Activated B cell treated with CpG ODN at 0.5 μM for 24 hours (primary cell): ENCODE measurements around the gene PGBD5. TPM values are rescaled to one million over a fixed set of nuclear protein-coding genes. Genes with fewer than 3 reads are reported as not detected.

Source experiments
- ATAC-seq: fragments of 200-7000 bp; cut with Tn5 transposase; one replicate; pipeline ENCODE4 v1.10.0; 2021; ENCODE audit warnings: low read depth, mild to moderate bottlenecking, moderate library complexity
- CTCF ChIA-PET: fragments of 350-600 bp; sonication (Branson Sonifier 250); formaldehyde crosslinking; loops from one replicate; lab custom pipeline; 2021; ENCODE audit warnings: antibody characterized with exemption; lab: Charles Lee
- POLR2A ChIA-PET: fragments of 350-600 bp; sonication (Branson Sonifier 250); formaldehyde crosslinking; loops from one replicate; lab custom pipeline; 2021; ENCODE audit warnings: antibody characterized with exemption; lab: Charles Lee
- DNase-seq: peaks from one replicate; pipeline ENCODE4 v3.0.0; 2022
- H3K27ac Mint-ChIP-seq: one replicate; pipeline ENCODE4 v1.8.0; 2020; ENCODE audit warnings: mixed read lengths
- H3K27me3 Mint-ChIP-seq: one replicate; pipeline ENCODE4 v1.8.0; 2021; ENCODE audit warnings: mixed read lengths
- H3K36me3 Mint-ChIP-seq: one replicate; pipeline ENCODE4 v1.8.0; 2021; ENCODE audit warnings: low read depth, mixed read lengths
- H3K4me1 Mint-ChIP-seq: one replicate; pipeline ENCODE4 v1.8.0; 2021; ENCODE audit warnings: mixed read lengths
- H3K4me3 Mint-ChIP-seq: one replicate; pipeline ENCODE4 v1.8.0; 2020; ENCODE audit warnings: mild to moderate bottlenecking, mixed read lengths
- H3K9me3 Mint-ChIP-seq: one replicate; pipeline ENCODE4 v1.8.0; 2020; ENCODE audit warnings: mixed read lengths
- CTCF ChIP-seq: fragments of 200-600 bp; IDR thresholded peaks from one replicate; pipeline ENCODE4 v1.8.0; 2022; ENCODE audit warnings: antibody characterized with exemption, mild to moderate bottlenecking
- intact Hi-C: fragments of 100-400 bp; cut with micrococcal nuclease; formaldehyde crosslinking; loops from one replicate; pipeline ENCODE4 v1.15.1; 2024
- total RNA-seq: library from RNA; stranded (reverse); gene quantifications from 2 replicates; pipeline ENCODE4 v1.2.3, GENCODE V29; 2022

The PGBD5 gene
- total RNA-seq, 1 donor from 2014 or later, result not detected

- CTCF ChIA-PET, result no interaction called here
- Mint-ChIP-seq H3K9me3 (peaks cover 10% of the 10 kb centered on the region), H3K4me3 (no peak overlapping the region), H3K36me3 (no peaks in the 10 kb centered on the region), H3K27me3 (peaks cover 2% of the 10 kb centered on the region), H3K4me1 (no peaks in the 10 kb centered on the region), H3K27ac (no peak overlapping the region)
- ATAC-seq (no peak), DNase-seq (no peak)
- intact Hi-C loops, result no loop called here
- POLR2A ChIA-PET, result no interaction called here
- no peak for TF ChIP-seq CTCF
Observed at GRCh38 chr1:230375780-230376179, 50.4 kb downstream of the PGBD5 start.

- POLR2A ChIA-PET, result no interaction called here
- no peak overlapping the region for H3K27ac Mint-ChIP-seq
- H3K9me3 Mint-ChIP-seq, result peaks cover 10% of the 10 kb centered on the region
Observed at GRCh38 chr1:230375147-230375546, 51.0 kb downstream of the PGBD5 start.

GRCh38 chr1:230371923-230372703, 54.0 kb downstream of the PGBD5 start:
- no peaks in the 10 kb centered on the region for H3K4me1 Mint-ChIP-seq
- DNase-seq (no peak), ATAC-seq (no peak)
- no peak overlapping the region for H3K27ac Mint-ChIP-seq
- TF ChIP-seq CTCF, result no peak
- H3K9me3 Mint-ChIP-seq, result no peaks in the 10 kb centered on the region
- CTCF ChIA-PET, result no interaction called here
- H3K36me3 Mint-ChIP-seq, result no peaks in the 10 kb centered on the region
- intact Hi-C loops, result no loop called here
- H3K4me3 Mint-ChIP-seq, result no peak overlapping the region
- H3K27me3 Mint-ChIP-seq, result peaks cover 10% of the 10 kb centered on the region
- POLR2A ChIA-PET, result no interaction called here

More at GRCh38 chr1:230375147-230375546, 51.0 kb downstream of the PGBD5 start:
- intact Hi-C loops, result no loop called here
- TF ChIP-seq CTCF, result no peak
- Mint-ChIP-seq H3K36me3 (no peaks in the 10 kb centered on the region), H3K4me1 (no peaks in the 10 kb centered on the region), H3K4me3 (no peak overlapping the region), H3K27me3 (peaks cover 2% of the 10 kb centered on the region)
- no peak for ATAC-seq
- no peak for DNase-seq
- CTCF ChIA-PET, result no interaction called here

GRCh38 chr1:230370109-230370508, 56.0 kb downstream of the PGBD5 start:
- ChIA-PET POLR2A (no interaction called here), CTCF (no interaction called here)
- H3K4me1 Mint-ChIP-seq, result no peaks in the 10 kb centered on the region
- H3K36me3 Mint-ChIP-seq, result no peaks in the 10 kb centered on the region
- no peak for ATAC-seq
- no peak for DNase-seq
- H3K9me3 Mint-ChIP-seq, result no peaks in the 10 kb centered on the region
- no peak overlapping the region for H3K27ac Mint-ChIP-seq
- no peak overlapping the region for H3K4me3 Mint-ChIP-seq
- no peak for TF ChIP-seq CTCF
- intact Hi-C loops, result no loop called here
- H3K27me3 Mint-ChIP-seq, result peaks cover 14% of the 10 kb centered on the region

GRCh38 chr1:230368871-230369270, 57.3 kb downstream of the PGBD5 start:
- CTCF ChIA-PET, result no interaction called here
- Mint-ChIP-seq H3K4me3 (no peak overlapping the region), H3K27me3 (peaks cover 15% of the 10 kb centered on the region), H3K36me3 (no peaks in the 10 kb centered on the region), H3K9me3 (no peaks in the 10 kb centered on the region), H3K27ac (no peak overlapping the region), H3K4me1 (no peaks in the 10 kb centered on the region)
- TF ChIP-seq CTCF, result no peak
- ATAC-seq (no peak), DNase-seq (no peak)
- intact Hi-C loops, result no loop called here
- POLR2A ChIA-PET, result no interaction called here
